GM08714 (cell line): ENCODE data around the gene SWI5.

Experiments
- H3K4me3 ChIP-seq: fragments of 200-500 bp; sonication (Bioruptor generic); 2 replicates; pipeline ENCODE4 v1.5.1; 2014; ENCODE audit warnings: mild to moderate bottlenecking, low read length, inconsistent platforms
- ZNF274 ChIP-seq: IDR thresholded peaks from 2 replicates; pipeline ENCODE4 v1.6.1; 2012; ENCODE audit warnings: mild to moderate bottlenecking, low read depth, low read length

SWI5 gene

DNA sequence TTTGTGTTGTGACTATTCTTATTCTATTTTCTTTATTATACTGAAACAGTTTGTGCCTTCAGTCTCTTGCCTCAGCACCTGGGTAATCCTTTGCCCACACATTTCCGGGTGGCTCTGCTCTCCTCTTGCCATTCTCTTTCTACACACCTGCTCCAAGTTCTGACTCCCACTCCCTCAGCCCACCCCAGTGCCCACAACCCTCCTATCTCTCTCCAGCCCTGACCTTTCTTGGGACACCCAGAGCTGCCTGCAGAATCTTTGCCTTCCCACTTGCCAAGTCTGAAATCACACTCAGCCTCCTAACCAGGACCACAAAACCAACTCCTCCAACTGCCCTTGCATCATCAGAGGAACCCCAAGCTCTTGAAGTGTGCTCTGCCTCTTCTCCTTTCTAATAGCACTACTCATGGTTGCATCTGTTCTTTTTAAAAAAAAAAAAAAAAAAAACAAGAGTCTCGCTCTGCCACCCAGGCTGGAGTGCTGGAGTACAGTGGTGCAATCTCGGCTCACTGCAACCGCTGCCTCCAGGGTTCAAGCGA is 4.1 kb downstream of the SWI5 start:
- no peak overlapping the region for H3K4me3 ChIP-seq
- no peak for TF ChIP-seq ZNF274

DNA sequence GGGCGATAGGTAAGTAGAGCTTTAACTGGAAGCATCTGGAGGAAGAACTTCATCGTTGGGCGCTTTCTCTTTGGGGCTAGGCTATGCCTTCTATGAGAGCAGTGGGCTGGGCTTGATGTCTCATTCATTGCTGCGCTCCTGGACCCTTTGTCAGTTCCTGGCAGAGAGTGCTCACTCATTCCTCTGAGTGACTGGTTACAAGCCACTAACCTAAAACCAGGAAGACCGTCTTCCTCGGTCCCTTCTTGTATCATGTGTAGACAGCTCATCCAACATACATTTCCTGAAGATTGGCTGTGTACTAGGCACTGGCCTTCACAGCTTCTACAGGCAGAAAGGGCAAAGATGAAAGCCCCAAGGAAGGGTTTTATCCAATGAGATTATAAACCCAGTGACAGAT is 6.4 kb downstream of the SWI5 start:
- no peak for TF ChIP-seq ZNF274
- H3K4me3 ChIP-seq: no peak overlapping the region

DNA sequence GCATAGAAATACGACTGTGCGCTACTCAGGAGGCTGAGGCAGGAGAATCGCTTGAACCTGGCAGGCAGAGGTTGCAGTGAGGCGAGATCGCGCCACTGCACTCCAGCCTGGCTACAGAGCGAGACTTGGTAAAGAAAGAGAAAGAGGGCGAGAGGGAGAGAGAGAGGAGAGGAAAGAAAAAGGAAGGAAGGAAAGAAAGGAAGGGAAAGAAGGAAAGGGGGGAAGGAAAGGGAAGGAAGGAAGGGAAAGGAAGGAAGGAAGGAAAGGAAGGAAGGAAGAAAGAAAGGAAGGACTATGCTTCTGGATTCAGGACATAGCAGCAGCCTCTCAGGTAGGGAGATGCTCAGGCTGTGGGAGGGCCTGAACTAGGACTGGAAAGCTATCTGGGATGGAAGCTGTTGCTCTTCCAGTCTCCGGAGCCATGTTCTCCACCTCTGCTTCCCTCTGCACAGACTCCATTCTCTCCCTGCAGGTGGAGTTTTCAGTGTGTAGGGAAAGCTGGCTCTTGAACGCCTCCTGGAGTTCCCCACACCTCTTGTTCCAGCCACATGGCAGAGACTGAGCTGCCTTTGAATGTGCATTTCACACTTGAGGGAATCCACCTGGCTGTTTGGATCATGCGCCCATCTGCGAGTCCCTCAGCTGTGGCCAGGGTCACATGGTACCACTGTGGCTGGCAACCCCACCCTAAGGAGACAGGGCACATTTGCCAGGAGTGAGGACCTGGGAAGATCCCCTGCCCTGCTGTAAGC is 9.1 kb downstream of the SWI5 start:
- no peak overlapping the region for H3K4me3 ChIP-seq
- TF ChIP-seq ZNF274: no peak

DNA sequence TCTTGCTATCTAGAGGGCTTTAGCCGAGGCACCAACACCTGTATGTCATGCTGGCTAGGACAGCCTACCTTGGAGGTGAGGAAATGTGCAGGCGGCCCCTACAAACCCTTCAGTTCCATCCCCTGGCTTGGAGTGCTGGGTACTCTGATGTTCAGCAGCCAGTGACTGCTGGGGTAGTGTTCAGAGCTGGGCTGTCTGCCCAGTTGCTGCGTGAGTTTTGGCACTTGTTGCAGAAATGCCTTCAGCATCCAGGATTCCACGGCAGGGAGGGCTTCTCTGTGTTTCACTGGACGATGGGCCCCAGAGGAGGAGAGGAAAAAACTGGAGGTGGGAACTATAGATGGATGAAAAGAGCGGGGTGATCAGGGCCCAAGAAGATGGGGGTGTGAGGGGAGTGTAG is 10.4 kb downstream of the SWI5 start:
- no peak for TF ChIP-seq ZNF274
- H3K4me3 ChIP-seq: no peak overlapping the region

DNA sequence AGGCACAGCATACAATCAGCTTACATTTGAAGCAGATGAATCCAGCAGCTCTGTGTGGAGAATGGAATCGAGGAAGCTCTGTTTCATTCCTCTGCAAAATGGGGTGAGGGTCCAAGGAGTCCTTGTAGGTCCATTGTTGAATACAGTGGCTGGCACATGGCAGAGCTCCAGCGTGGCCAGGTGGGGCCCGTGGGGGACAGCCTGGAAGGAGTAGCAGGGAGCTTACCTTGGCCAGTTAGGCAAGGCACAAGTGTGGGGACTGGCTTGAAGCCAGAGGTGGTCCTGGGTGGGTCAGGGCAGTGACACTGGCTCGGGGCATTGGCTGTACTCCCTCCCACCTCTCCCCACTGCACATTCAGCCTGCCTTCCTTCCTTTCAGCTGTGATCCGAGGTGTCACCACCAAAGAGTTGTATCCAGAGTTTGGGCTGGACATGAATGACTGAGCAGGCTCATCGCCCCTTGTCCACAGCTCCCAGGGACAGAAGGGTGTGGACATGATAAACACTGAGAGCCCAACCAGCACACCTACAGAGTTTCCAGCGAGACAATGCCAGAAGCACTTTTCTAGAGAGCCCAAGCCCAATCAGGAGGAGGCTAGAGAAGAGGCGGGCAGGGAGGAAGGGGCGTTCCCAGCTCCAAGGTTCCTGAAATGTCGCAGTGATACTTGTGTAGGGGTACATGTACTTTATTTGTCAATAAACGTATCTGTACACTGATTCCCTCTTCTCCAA is 12.4 kb downstream of the SWI5 start:
- H3K4me3 ChIP-seq: no peak overlapping the region
- no peak for TF ChIP-seq ZNF274

DNA sequence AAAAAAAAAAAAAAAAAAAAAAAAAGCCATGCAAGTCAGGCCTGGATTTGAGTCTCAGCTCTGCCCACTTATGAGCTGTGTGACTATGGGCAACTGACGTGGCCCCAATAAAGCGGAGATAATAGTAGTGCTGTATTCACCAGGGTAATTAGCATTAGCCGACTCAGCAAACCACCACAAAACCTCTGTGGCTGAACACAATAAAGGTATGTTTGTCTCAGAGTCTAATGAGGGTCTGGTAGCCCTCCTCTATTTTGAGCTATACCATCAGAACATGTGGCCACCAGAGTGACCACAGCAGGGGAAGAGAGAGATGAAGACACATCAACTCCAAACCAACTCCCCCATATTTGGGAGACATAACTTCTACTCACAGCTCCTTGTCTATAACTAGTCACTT is 15.9 kb downstream of the SWI5 start:
- no peak for TF ChIP-seq ZNF274
- no peak overlapping the region for H3K4me3 ChIP-seq

DNA sequence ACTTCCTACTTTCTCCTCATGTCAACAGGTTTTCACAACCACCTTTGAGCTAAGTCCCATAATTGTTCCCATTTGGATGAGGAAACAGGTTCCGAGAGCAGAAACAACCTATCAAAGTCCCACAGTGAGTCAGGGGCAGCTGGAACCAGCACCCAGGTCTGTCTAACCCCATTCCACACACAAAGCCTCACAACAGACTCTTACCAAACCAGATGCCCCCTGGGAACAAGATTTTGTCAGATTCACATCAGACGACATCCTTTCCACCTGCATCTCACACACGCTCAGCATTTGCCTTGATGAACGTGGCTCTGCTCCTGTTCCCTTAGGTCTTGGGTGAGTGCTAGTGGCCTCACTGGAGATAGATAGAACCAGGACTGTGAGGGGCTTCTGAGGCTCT is 17.0 kb downstream of the SWI5 start:
- TF ChIP-seq ZNF274: no peak
- H3K4me3 ChIP-seq: no peak overlapping the region

DNA sequence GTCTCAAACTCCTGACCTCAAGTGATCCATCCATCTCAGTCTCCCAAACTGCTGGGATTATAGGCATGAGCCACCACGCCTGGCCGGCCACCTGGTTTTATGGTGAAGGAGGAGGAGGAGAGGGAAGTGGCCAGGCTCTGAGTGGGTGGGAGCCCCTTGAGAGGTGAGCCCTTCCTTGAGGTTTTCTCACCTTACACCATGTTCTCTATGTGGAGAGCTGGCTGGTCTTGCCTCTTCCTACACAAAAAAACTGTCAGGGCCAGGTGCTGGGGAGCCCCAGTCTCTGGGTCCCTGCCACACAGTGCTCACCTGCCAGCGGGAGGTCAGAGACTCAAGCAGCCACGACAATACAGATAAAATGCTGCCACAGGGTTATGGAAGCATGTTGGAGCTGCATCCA is 18.1 kb downstream of the SWI5 start:
- TF ChIP-seq ZNF274: no peak
- no peak overlapping the region for H3K4me3 ChIP-seq

DNA sequence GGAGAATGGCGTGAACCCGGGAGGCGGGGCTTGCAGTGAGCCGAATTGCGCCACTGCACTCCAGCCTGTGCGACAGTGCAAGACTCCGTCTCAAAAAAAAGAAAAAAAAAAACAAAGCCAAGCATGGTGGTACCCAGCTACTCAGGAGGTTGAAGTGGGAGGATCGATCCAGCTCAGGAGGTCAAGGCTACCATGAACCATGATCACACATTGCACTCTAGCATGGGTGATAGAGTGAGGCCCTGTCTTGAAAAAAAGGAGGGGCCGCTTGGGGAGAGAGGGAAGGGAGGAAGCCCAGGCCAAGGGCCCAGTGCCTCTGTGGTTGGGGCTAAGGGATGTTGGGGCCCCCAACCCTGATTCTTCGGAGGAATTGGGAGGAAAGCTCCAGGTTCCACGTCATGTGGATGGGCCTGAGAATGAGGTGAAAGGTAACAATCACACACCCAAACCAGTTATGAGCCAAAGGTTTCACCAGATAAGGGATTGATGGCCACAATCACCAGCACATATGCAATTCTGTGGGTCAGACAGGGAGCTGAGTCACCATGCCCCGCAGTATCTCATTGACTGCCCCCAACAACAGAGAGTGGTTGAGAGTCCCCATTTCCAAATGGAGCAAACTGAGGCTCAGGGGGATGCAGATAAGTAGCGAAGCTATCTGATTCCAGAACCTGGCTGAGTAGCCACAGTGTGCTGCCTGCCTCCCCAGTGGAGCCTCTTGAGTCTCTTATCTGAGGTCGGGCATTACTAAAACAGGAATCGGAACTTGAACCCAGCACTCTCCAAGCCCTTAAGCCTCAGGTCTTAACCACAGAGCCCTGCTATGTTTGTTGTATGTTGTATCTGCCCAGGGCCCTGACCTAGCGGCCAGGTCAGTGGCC is 20.5 kb downstream of the SWI5 start:
- no peak for TF ChIP-seq ZNF274
- H3K4me3 ChIP-seq: no peak overlapping the region

DNA sequence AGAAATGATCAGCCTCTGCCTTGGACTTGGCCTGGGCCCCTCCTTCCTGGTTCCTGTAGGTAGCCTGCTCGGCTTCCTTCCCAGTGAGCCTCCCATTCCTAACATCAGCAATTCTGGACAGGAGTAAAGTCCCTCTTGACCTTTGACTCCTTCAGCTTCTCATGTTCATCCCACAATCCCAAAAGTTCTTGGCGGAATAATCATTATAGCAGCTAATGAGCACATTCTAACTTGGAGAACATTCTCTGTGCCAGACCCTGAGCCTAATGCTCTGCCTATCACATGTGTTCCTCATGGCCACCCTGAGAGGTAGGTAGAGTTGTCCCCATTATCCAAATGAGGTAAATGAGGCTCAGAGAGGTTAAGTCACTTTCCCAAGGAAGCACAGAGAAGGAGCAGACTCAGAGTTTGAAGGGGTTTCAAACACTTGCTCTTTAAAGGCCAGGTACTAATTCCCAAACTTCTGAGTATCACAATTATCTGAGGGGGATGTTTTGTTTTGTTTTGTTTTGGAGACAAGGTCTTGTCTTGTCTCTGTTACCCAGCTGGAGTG is 21.2 kb downstream of the SWI5 start:
- no peak for TF ChIP-seq ZNF274
- H3K4me3 ChIP-seq: no peak overlapping the region

DNA sequence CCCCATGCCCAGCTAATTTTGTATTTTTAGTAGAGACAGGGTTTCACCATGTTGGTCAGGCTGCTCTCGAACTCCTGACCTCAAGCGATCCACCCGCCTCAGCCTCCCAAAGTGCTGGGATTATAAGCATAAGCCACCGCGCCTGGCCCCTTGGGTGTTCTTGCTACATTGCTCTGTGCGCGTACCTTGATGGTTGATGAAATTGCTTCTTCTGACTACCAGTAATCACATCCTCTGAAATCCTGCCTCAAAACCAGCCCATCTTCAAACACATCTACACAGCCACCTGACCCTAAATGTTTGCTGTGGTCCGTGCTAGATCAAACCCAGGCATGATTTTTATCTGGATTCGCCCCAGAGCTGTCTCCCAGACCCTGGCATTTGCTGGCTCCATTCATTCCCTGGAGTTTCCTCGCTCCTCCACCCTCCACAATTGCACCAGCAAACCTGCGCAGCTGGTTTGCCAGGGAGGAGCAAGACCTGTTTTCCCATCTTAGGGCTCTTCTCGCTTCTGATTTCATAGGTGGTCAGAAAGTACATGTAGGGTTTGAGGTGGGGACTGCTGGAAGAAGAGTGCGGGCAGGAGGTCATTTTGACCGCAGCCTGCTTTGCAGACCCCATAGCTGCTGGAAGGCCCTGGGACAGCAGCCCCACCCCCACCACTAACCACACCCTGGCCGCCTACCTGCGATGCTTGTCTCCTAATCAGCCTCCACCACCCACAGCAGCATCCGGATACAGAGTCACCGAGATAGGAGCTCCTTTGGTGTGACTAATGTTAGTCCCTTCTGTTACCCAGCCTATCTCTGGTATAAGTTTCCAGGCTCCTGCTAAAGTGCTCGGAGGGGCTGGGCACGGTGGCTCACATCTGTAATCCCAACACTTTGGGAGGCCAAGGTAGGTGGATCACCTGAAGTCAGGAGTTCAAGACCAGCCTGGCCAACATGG is 22.7 kb downstream of the SWI5 start:
- H3K4me3 ChIP-seq: no peak overlapping the region
- no peak for TF ChIP-seq ZNF274

DNA sequence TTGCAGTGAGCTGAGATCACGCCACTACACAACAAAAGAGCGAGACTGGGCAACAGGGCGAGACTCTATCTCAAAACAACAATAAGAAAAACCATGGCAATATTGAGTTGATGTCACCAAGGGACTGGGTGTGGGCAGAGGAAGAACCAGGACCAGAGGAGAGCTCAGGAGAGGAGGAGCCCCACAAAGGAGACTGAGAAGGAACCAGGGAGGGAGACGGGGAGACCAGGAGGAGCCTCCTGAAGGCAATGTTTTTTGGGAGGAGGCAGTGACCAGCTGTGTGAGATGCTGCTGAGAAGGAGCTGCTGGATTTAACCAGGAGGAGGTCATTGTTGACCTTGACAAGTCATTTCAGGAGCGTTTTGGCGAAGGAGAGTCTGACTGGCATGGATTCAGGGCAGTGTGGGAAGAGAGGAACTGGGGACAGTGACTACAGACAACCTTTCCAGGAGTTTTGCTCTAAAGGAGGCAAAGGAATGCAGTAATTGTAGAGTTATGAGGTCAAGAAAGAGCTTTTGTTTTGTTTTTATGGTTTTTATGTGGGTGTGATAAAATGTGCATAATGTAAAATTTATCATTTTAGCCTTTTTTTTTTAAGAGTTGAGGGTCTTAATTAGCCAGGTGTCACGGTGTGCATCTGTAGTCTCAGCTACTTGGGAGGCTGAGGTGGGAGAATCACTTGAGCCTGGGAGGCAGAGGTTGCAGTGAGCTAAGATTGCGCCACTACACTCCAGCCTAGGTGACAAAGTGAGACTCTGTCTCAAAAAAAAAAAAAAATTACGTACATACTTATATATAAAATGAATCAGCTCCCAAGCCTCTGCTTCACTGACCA is 28.3 kb downstream of the SWI5 start:
- no peak for TF ChIP-seq ZNF274

More for the DNA sequence above, 28.3 kb downstream of the SWI5 start:
- H3K4me3 ChIP-seq: no peak overlapping the region
